Activated CD8-positive, alpha-beta memory T cell treated with anti-CD3 and anti-CD28 coated beads, Interleukin-2, amount 50 U/mL, for 24 hours (primary cell): ENCODE data around the gene ARPC5.
"Not testable (repeated sequence)": the region's sequence is repeated elsewhere in the genome, so short reads cannot be mapped to it uniquely, and the experiment has no call there.

Source experiments
- DNase-seq: peaks from one replicate; pipeline ENCODE4 v3.0.0-alpha.2; 2020; ENCODE audit errors: extremely low read depth

Gene ARPC5

DNA sequence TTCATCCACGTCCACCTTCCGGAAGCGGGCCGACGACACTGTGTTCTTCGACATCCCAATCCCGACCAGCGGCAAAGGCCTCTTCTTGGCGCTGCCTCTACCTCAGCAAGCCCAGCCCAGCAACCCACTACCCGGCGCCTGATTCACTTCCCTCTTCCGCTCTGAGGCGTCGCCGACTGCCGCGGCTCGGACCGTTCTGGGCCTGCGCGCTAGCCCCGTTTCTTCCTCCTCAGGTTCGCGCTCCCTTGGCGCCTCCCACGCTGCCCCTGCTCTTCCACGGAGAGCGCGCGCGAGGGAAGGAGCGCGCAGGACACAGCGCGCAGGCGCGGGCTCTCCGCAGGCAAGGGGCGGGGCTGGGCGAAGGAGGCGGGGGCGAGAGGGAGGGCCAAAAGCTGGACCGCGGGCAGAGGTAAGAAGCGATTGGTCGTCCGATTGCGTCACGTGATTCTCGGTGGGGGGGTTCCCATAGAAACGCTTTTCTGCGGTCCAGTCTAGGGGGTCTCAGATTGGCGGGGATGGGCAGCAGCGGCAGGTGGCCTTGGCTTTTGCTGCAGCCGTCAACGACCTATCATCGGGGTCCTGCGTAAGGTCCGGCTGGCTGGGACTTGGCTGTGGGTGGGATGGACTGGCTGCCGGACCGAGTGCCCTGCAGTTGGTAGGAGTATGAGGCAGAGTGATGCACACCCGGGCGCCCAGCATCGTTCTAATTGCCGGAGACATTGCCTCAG, at the start of gene ARPC5:
ARPC5 (minus strand) TSS at position 178 of the 728 bp plus-strand sequence; CDS start at position 54, 124 bp downstream.
- DNase-seq: peak; percentile 88

DNA sequence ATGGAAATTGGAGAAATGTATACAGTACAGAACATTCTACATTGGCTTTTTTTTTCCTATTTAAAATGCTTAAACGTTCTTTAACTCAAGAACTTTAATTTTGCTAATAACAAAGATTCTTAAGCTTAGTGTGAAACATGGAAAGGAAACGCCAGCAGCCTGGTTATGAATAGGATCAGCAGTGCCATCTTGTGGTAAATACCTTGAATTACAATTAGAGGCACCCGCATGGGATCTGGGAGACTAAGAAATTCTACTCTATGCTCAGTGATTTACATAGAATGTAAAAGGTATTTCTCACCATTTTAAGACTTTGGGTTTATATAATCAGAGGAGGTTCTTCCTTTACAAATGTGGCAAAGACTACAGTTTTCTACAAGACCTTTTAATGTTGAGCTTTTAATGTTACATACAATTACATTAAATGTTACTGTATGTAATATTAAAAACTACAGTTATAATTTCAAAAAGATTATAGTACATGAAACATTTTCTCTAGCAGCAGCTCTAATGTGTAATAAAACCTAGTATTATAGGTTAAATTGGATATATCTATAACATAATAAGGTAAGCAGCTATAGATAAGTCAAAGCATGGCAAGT, 49.6 kb upstream of the ARPC5 start:
- DNase-seq: no peak

DNA sequence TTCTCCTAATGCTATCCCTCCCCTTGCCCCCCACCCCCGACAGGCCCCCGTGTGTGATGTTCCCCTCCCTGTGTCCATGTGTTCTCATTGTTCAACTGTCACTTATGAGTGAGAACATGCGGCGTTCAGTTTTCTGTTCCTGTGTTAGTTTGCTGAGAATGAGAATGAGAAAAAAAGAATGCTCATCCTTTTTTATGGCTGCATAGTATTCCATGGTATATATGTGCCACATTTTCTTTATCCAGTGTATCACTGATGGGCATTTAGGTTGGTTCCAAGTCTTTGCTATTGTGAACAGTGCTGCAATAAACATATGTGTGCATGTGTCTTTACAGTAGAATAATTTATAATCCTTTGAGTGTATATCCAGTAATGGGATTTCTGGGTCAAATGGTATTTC, 43.8 kb upstream of the ARPC5 start:
- not testable (repeated sequence) for DNase-seq

DNA sequence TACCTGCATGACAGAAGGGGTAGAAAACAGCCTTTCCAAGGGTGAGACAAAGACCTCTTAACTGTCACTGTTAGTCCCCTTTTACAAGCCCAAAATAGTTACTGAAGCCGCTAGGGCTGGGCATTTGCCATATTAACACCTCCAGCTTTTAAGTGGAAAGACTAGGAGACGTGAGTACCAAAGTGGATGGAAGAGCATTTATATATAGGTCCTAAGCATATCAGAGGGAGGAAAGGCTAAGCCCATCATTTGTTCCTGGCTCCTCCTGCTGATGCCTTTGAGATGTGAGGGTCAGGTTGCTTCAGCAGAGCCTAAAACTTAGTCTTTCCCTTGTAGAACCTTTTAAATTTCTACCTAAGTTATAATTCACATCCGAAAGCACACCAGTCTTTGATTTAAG, 43.2 kb upstream of the ARPC5 start:
- DNase-seq: no peak

DNA sequence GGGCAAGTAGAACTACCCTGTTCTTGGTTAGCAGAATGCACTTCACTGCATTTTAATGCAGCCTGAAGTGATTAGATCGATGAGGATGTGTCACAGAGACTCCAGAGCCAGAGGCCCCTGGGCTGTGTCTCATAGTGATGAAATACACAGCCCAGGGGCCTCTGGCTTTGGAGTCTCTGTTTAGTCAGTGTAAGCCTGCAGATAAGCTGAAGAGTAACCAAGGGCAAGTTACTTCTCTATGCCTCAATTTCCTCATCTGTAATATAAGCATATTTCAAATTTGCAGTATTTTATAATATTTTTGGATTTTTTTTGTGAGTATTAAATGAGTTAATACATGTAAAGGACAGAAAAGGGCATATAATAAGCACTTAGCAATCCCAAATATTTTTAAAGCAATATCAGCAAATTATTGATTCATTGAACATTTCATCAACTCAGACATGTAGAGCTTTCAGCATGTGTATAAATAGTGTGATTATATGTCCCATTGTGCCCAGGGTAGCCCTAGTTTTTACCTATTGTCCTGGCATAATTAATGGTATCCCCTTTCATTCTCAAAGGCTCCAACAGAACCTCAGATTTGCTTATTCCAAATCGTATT, 41.1 kb upstream of the ARPC5 start:
- no peak for DNase-seq

DNA sequence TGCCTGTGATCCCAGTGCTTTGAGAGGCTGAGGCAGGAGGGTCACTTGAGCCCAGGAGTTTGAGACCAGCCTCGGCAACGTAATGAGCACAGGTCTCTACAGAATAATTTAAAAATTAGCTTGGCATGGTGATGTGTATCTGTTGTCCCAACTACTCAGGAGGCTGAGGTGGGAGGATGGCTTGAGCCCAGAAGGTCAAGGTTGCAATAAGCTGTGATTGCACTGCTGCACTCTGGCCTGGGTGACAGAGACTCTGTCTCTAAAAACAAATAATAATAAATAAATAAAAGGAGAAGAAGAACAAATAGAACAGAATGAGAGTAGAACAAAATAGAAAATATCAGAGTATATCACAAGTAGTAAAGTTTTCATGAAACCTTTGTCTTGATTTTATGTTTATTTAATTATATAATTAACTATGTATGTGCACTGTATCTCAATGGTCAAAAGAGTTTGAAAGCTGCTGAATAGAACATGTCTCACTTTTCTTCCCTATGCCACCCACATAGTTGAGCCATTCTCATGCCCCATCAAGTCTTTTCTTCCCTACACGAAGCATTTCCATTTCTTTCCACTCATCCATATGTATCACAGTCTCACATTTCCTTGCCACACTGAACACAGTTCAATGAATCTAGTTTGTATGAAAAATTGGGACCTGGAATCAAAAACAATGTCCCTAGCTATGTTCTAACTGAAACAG, 40.5 kb upstream of the ARPC5 start:
- no peak for DNase-seq

DNA sequence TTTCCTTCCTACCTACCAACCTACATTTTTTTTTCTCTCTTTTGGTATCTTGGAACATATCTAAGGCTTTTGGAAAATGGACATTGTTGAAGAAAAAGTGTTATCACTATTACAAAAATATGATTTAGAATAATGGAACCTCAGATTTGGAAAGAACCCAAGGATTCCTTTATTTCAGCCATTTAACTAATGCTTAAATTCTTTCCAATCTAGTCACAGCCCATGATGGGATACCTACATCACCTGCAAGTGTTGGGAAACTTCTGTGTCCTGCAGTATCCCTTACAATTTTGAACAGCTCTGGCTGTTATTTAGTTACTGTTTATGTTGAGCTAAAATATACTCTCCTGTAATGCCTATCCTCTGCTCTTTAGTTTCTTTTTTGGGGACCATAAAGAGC, 39.8 kb upstream of the ARPC5 start:
- no peak for DNase-seq

DNA sequence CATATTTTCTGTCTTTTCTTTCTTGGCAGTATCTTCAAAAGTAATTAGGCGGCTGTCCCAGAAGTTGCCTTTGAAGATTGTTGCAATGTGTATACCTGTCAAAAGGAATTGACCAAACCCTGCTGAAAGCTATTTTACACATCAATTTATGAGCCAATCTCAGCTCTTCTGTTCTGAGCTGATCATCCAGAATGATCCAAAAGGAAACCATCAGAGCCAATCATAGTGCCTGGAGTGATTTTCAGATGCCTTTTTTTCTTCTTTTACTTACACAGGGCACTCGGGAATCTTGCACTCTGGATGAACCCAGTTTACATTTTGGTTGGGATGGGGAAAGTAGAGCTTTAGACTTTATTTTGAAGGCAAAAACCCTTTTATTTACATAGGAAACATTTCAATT, 39.3 kb upstream of the ARPC5 start:
- DNase-seq: no peak

DNA sequence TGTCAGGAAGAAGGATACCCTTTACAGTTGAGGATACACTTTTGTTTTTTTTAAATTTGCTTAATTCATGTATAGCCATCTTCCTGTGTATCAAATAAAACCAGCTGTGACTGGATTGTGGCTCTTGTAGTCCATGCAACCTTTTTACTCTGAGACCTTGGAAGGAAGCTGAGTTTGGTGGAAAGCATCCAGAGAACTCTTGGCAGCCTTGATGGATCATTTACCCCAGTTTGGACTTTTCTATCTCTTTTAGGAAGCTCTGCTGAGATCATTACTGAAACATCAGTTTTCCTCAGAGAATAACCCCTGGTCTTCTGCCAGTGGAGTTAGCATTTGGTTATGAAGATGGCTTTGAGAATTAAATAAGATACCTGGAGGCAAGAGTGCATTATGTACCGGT, 38.8 kb upstream of the ARPC5 start:
- DNase-seq: no peak

DNA sequence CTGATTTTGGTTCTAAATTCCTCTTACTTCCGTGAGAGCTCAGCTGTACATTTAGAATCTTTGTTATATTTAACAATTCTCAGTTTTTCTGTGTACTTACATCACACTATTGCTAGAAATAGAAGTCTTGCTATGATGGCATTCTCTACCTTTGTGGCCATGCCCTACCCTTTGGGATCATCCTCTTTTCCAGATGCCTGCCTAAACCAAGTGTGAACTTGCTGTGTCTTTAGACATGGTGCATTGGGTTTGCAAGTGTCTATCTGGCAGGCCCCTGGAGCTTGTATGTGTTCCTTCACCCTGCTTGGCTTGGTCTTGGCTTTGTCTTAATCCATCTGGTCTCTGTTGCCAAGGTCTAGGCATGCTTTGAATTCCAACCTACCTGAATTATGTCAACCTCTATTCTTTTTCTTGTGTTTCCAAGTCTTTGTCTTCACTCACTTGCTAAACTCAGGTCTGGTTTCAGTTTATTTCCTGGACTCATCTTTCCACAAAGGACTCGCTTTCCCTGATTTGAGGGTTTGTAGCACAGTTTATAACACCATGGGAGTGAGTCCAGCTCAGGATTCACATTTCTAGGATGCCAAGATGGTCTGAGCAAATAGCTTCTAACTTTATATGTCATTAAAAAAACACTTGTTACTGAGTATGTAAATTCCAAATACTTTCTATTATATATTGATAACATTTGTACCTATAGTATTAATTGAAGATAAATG, 38.2 kb upstream of the ARPC5 start:
- DNase-seq: no peak

DNA sequence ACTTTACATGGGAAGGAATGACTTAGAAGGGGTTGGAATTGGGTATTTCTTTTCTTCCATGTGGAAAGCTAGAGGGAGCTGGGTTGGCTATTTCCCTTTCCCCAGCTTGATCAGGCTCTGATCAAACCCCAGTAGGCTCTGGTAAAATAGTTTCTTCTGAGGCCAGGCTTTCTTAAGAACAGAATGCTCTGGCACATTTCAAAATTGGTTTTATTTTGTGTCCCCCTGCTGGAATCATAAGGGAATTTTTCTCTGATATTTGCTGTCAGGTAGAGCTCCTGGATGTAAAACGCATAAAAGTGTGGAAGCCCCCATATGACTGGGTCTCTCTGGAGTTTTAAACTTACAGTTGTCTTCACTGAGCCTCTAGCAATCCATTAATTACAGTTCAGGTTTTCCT, 34.6 kb upstream of the ARPC5 start:
- no peak for DNase-seq

DNA sequence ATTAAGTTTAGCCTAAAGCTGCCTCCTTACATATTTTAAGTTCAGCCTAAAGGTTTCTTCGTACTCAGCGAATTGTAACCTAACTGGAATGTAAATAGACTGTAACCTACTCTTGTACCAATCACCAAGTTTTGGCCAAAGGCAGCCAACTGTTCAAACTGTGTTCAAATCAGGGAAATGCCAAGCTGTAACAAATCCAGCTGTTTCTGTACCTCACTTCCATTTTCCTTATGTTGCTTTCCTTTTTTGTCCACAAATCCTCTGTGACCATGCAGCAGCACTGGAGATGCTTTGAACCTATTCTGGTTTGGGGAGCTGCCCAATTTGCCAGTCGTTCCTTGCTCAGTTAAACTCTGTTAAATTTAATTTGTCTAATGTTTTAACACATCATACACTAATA, 20.8 kb upstream of the ARPC5 start:
- DNase-seq: no peak

DNA sequence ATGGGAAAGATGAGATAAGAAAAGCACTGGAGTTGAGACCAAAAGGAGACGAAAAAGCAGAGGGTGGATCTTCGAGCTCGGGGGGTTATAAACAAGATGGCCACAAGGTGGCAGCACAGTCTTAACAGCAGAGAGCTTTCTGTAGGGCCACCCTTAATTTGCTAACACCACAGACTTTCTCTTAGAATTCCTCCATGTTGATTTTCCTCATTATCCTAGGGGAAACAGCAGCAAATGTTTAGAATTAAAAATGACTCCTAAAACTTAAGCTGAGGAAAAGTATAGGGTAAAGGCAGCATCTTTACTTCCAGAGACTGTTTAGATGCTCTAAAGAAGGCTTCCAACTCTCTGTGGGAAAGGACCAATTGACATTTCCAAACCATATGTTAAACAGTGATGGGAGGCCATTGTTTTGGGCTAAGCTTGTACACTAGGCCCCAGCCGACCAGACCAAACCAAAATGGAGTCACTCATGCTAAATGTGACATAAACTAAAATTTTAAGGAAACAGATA, 20.0 kb upstream of the ARPC5 start:
- peak; percentile 47 for DNase-seq

DNA sequence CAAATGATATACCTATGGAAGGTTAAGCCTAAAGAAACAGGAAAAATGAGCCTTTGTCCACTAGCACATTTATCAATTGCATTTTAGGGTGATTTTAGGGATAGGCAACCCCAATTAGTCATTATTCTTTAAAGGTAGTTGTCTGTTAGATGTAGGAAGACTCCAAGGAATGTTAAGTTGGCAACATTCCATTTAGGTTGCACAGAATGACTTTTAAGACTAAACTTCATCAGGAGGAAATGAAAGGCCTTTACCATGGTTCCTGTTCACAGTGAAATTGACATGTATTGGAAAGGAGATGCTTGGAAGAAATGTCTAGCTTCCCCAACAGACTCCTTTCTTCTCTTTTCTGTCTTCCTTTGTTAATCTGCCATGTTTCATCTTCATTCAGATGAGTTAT, 19.1 kb upstream of the ARPC5 start:
- no peak for DNase-seq

DNA sequence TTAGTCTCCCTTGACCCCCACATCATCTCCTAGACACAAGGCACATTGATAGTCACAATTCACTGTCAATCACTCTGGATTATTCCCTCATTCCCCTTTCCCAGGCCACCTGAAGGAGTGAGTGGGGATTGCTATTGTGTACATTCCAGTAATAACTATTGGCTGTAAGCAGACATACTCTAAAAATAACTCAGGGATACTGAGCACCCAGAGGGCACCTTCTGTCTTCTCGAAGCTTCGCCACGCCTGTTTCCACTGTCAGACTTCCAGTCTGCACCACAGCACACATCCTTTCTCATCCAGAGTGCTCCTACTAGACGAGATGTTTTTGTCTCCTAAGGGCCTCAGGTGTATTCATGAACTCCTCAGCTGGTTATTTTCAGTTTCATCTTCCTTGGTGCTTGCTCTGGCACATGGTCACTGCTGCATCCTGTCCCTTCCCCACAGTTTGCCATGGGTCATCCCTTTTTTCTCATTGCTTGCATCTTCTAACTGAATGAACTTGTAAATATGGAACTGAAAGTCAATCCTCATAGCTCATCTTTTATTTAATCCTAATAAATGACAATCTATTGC, 18.4 kb upstream of the ARPC5 start:
- DNase-seq: no peak

DNA sequence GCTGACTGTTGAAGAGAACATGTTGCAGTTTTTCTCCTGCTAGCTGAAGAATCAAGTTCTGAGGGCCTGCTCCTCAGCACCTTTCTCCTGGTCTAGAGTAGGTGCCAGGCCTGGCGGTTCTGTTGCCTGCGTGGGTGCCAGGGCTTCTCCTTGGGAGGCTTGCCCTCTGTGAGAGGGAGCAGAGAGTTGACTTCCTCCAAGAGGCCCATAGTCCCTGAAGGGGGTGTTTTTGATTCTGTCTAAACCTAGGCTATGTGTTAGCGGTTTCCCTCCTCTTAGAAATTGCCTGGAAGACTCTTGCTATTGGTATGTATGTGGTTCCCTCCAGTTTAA, 17.8 kb upstream of the ARPC5 start:
- DNase-seq: no peak

DNA sequence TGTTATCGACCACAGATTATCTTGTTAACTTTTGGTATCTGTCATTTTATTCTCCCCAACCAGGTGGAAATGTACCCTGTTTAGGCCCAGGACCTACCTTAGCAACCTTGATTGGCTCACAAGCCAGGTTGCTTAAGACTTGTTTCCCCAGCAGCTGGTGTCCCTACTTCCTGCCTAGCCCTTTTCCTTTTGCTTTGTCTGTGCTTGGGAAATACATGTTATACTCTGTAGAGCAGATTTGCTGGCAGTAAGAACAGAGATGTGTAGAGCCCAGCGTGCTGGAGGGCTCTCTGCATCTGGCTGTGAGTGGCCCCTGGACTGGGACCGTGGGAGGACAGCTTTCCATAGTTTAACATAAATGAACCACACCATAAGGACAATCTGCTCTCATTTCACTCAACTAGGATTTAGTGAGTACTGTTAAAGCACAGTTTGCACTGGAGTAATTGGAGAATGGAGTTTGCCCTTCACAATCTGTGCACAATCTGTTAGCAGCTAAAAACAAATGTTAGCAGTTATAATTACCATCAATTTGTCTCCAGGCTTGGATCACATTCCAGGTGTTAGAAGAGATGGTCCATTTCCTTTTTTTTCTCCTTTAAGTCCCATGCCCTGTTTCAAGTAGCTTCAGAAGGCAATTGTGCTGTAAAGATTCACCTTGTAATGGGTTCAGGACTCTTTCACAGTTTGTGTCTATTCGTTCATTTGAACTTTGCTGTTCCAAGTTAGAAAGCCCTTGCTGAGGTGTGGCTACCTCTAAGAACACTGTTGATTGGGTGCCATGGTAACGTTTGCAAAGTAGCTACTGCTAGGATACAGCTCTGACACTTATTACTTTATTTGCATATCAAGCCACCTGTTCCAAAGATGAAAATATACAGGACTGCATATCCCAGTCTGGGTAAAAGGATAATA, 17.2 kb upstream of the ARPC5 start, which contains the start of gene APOBEC4:
APOBEC4 (minus strand) TSS at position 770 of the 915 bp plus-strand sequence. CDS start 4,535 bp downstream, outside the sequence.
- DNase-seq: no peak

DNA sequence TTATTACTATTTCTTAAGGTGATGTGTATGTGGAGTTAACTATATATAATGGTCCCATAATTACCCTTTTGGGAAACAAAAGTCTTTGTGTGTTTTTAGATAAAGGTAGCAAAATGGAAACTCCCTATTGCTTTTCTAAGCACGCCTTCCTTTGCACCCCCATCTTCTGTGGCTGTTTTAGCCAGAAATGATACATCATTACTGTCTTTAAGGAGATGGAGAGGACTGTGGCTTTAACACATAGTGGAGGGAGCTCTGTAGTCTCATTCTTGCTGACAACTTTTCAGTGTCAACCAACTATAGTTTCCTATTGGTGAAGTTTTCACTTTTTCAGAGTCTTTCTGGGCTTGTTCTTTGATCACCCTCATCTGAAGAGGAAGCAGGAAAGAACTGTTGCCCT, 16.5 kb upstream of the ARPC5 start:
- DNase-seq: no peak

DNA sequence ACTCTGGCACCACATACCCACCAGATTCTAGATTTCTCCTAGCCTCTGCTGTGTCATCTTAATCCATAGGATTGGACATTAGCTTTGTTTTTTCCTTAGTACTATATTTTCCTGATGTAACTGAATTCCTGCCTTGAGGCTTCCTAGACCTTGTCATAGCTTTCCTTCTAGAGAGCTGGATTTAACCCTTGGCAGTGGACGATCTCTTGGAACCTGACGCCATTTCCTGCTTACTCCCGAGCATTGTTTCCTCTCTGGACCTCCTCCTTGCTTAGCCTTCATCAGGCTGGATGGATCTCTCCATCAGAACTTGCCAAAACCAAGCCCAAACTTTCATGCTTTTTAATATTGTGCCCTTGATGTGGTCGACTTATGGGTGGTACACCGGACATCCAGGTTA, 16.0 kb upstream of the ARPC5 start:
- DNase-seq: no peak

DNA sequence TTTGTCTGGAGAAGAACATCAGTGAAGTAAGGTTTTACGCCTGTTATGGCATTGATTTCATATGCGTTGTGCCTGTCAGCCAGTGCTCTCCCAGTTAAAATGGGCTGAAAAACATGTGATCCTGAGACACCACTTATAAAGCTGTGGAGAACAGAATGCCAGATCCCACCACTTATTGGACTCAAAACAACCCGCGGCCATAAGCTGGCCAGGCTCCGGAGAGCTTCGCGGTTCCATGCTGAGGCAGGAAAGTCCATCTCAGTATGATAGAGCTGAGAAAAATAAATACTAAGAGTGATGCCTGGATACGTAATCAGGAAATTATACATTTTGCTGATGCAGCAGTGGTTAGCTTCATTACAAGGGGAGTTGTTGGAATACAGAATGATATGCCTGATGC, 12.5 kb upstream of the ARPC5 start:
- no peak for DNase-seq
